Omental fat pad (tissue), 4 donors: ENCODE results near the gene NFATC1. TPM values are rescaled to one million over a fixed set of nuclear protein-coding genes. Genes with fewer than 3 reads are reported as not detected.

Experiments
- ATAC-seq: fragments of 150-250 bp; one replicate; pipeline ENCODE4 v1.9.1; 2016; ENCODE audit warnings: mild to moderate bottlenecking, moderate library complexity; ENCODE audit not compliant: low FRiP score
- DNase-seq: peaks from one replicate; pipeline ENCODE4 v3.0.0-alpha.2; 2019; ENCODE audit warnings: low spot score
- total RNA-seq, 4 donors: library from RNA; depleted of rRNA; stranded (reverse); fragments of >200 nt; gene quantifications; one replicate each; pipeline ENCODE4 v1.1.0, GENCODE V29; 2016
- TF ChIP-seq, protein P1 (sequence below), 3 donors: fragments of 450-650 bp; IDR thresholded peaks; one replicate each; pipeline ENCODE4 v1.5.1; 2016 to 2017; ENCODE audit warnings: antibody characterized with exemption in 3 of 3, mild to moderate bottlenecking in 3 of 3, moderate library complexity in 2 of 3

NFATC1 gene
- total RNA-seq, 4 donors from 2014 or later = 10.7 to 57.4 (median 19.1) TPM

DNA sequence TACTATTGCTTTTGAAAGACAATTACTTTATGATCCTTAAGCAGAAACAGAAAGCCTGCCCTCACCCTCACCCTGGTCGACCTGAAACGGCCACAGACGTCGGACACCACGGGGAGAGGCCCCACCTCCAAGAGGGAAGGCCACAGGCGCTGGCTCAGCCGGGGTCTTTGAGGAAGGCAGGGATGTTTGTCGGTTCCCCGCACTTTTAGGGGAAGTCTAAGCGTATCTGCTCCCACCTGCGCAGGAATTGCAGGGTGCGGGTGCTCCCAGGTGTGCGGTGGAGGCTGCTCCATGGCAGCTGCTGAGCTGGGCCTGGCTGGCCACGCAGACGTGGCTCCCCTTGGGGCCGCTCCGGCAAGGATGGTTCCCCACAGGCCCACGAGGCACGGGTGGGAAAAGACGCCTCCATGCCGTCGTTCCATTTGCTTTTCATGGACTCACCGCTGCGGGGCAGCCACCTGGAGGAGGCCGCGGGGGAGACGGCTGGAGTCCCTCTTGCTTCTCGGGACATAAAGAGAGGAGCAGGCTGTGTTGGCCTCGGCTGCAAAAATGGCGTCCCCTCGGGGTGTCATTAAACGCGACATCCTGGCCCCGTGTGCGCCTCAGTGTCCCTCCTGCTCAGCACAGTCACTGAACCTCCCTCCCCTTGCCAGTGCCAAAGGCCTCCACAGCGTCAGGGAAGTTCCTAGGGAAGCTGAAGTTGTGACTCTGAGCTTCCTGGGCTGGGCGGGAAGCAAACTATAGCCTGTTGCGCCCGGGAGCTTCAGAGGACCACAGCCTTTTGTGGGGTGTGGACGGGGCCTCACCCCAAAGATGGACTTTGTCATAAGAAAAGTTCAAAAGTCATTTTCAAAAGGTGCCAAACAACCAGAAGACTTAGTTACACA, 63.4 kb downstream of the NFATC1 start:
- no peak for DNase-seq
- TF ChIP-seq, protein P1, sequence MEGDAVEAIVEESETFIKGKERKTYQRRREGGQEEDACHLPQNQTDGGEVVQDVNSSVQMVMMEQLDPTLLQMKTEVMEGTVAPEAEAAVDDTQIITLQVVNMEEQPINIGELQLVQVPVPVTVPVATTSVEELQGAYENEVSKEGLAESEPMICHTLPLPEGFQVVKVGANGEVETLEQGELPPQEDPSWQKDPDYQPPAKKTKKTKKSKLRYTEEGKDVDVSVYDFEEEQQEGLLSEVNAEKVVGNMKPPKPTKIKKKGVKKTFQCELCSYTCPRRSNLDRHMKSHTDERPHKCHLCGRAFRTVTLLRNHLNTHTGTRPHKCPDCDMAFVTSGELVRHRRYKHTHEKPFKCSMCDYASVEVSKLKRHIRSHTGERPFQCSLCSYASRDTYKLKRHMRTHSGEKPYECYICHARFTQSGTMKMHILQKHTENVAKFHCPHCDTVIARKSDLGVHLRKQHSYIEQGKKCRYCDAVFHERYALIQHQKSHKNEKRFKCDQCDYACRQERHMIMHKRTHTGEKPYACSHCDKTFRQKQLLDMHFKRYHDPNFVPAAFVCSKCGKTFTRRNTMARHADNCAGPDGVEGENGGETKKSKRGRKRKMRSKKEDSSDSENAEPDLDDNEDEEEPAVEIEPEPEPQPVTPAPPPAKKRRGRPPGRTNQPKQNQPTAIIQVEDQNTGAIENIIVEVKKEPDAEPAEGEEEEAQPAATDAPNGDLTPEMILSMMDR (IDR thresholded peaks at IDR 0.05) = no peak
- no peak for ATAC-seq

DNA sequence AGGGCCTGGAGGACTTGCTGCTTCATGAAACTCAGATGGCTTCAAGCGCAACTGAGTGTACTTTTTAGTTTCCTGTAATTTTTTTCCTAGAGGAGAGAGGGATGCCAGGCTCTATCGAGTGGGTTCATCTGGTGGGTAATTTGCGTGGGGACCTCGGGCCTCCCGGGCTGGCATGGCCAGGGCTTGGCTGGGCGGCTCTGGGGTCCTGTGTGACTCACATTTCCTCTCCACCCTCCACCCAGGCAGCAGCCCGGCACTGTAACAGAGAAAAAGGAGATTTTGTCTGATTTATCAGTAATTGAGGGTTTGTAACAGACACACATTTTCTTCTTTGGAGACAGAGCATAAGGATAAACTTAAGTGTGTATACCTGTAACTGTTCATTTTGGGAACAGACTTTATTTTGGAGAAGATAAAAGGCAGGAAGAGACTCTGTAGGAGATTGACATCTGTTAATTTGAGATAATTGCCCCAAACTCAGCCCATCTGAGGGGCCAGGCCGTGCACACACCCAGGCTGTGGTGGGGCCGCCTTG, 64.3 kb downstream of the NFATC1 start:
- TF ChIP-seq, protein P1 (IDR thresholded peaks at IDR 0.05) = no peak
- DNase-seq (no peak), ATAC-seq (no peak)

DNA sequence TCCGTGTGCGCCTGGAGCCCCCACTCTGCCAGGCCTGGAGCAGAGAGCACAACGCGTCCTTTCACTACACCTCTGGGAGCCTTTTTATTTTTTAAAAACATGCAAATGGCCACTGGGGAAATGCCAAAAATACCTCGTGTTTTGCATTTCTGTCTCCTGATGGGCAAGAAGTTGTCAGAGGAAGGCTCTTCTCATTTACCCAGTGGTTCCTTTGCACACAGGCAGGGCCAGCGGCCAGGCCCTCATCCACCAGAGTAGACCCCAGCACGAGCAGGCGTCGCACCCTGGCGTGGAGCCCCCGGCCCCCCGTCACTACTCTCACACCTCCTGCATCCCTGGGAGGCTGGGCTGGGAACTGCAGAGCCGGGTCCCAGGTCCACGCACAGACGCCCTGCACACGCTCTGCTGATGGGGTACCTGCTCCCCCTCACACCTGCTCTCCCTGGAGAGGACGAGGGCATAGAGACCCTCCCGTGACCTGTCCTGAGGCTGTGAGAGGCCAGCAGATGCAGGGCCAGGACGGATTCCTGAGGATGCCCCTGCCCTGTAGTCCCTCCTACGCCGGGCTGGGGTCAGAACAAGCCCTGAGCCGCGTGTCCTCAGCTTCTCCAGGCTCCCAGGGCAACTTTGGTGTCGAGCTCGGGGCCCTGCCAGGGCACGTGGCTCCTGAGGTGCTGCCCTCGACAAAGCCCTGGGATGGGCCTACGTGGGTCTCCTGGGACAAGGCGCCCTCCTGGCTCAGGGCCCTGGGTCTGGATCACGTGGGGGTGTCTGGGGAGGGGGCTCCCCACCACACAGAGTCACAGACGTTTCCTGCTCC, 65.0 kb downstream of the NFATC1 start:
- TF ChIP-seq, protein P1 (IDR thresholded peaks at IDR 0.05) = no peak
- no peak for ATAC-seq
- no peak for DNase-seq

DNA sequence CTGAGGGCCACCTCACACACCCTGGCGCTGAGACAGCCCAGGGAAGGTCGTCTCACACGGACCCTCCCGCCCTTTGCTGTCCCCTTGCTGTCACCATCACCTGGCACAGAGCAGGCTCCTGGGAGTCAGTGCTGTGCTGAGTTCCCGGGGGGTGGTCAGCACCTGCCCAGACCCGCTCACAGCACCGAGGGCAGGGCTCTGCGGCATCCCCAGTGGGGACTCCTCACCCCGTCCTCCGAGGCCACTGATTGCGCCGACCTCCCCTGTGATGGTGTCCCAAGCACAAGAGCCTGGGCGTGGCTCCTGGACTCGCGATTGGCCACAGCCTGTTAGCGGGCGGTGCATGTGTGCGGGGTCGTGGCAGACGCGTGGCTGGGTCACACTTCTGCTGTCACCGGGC, 65.9 kb downstream of the NFATC1 start:
- ATAC-seq (no peak), DNase-seq (no peak)
- TF ChIP-seq, protein P1 (IDR thresholded peaks at IDR 0.05) = no peak

DNA sequence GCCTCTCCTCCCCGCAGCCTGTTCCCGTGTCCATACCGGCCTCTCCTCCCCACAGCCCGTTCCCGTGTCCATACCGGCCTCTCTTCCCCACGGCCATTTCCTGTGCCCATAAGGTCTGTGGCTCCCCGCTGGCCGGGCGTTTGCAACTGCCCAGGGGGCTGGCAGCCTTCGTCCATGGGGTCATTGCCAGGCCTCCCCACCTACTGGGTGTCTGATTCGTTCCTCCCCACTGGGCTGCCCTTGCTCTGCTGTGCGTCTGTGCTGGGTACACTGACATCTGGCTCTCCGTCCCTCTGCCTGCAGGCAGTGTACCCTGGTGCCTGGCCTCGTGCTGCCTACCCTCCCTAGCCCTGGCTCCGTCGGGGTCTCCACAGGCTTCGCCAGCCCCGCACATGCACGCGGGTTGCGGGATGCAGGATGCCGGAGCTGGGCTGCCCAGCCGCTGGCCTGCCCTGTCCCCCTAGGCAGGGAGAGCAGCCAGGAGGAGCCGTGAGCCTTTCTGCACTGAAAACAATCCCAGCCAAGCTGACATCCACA, 67.8 kb downstream of the NFATC1 start:
- DNase-seq (no peak), ATAC-seq (no peak)
- TF ChIP-seq, protein P1 (IDR thresholded peaks at IDR 0.05) = no peak

DNA sequence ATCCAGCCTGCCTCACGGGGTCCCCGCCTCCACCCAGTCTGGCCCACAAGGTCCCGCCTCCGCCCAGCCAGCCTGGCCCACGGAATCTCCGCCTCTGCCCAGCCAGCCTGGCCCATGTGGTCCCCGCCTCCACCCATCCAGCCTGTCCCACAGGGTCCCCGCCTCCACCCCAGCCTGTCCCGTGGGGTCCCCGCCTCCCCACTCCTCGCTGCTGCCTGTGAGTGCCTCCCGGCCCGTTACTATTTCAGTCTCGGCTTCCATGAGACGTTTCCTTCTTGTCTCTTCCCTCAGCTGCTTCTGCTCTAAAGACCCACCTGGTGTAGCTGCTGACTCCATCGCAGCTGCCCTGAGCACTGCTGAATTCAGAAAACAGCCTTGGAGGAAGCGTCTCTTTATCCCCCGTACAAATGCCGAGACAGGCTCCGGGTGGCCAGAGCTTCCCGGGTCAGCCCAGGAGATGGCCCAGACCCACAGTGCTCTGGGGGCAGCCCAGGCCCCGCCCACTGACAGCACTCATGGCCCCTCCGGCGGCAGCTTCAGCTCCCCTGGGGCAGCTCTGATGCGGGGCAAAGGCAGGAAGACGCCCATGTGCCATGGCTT, 69.8 kb downstream of the NFATC1 start:
- no peak for DNase-seq
- ATAC-seq = no peak
- TF ChIP-seq, protein P1 (IDR thresholded peaks at IDR 0.05) = no peak
